GM19452 (cell line): ENCODE results near the gene PRKAG2.
A peak's percentile ranks its signal among the peaks of the same experiment; 100 is the strongest.
"Not testable (repeated sequence)": the region's sequence is repeated elsewhere in the genome, so short reads cannot be mapped to it uniquely, and the experiment has no call there.

Experiments used
- ATAC-seq: cut with Tn5 transposase; IDR thresholded peaks from one replicate; pipeline ENCODE4 v1.9.1; 2021; ENCODE audit not compliant: unreplicated experiment

The PRKAG2 gene

DNA sequence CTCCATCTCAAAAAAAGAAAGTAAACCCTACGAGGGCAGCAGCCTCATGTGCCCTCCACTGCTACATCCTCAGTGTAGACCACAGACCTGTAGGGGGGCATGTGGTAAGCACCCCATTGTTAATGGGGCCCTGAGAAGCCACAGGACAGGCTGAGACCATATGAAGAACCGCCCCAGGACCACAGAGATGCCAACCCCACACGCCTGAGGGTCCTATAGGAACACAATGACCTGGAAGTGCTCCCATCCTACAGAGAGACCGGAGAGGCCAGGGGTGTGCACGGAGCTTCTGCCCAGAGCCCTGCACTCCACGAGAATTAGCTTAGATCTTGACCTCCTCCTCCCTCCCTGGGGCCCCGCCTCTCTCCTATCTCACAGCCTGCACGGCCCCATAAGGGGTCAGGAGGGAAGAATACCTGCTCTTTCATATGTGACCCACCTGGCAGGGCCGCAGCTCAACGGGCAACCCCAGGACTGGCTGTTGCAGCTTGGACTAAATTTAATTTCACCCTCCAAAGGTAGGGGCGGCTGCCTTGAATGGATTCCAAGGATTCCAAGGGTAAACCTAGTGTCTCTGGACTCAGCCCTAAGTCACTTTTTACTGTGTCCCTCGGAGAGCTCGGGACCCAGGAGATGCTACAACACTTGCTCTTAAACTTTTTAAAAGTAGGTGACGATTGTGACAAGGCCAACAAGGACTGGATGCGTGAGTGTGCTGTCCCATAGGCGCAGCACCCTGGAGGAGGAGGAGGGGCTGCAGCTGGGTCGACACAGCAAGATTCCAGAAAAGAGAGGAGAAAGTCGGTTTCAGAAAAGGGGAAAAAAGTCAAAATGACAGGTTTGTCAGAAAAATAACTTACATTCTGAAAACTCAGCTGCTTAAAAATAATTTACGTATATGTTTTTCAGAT, 24.2 kb downstream of the PRKAG2 start:
- no peak for ATAC-seq

DNA sequence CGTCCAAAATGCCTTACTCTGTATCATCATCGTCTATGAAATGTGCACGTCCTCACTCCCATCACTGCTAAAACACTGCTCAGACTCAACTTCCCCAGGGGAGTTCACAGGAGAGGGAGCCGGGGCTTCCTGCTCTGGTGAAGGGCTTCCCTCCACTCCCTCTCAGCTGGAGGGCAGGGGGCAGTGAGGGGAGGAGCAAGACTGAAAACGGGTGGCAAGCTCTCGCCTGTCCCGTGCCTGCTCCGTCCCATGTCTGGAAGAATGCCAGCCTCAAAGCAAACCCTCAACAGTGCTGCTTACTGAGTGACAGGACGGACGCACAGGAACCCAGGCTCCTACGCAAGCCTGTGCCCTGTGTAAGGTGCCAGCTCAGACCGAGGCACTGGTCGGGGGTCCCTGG, 25.1 kb downstream of the PRKAG2 start:
- ATAC-seq = no peak

DNA sequence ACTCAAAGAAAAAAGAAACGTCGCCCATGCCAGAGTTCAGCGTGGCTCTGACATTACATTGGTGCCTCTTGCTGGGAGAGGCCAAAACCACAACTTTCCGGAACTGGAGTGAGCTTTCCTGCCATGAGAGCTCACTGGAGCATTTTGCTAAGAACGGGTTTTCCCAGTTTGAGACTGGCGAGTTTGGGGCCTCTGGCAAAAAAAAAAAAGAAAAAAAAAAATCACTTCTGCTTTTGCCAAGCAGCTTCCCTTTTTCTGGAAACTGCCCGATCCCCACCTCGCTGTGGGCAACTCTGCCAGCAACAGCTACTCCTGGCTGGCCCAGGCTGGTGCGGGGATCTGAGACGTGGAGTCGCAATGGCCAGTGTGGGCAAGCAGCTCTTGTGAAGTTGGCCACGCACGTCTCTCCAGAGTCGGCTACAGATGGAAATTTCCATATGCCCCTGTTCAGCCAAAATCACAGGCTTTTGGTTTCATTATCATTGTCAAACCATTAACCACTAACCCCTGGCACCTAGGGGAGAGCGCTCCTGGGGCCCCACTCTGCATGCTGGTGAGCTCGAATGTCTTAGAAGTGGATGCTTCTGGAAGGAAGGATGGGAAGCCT, 25.7 kb downstream of the PRKAG2 start:
- no peak for ATAC-seq

DNA sequence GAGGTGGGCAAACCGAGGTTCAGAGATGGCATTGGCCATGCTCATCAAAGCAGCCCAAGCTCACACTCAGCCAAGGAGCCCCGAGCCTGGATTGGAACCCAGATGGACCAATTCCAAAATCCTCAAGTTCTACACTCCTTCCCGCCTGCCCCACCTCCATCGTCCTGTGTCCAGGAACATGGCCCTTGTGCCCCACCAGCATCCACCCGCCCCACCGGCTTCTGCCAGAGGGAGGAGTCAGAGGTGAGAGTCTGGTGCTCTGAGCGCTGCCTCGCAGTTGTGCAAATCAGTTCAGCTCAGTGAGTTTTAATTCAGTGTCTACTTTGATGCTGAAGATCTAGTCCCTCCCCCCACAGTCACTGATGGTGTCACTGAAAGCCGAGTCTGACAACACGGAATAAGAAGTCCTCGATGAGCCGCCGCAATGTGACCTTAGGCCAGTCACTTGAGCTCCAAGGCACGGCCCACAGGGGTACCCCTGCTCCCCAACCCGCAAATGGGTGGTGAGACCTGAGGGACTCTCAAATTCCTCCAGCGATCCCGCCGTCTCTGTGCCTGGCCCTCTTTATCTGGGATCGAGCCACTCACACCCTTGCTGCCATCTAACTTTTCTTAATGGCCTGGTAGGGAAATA, 26.3 kb downstream of the PRKAG2 start:
- no peak for ATAC-seq

DNA sequence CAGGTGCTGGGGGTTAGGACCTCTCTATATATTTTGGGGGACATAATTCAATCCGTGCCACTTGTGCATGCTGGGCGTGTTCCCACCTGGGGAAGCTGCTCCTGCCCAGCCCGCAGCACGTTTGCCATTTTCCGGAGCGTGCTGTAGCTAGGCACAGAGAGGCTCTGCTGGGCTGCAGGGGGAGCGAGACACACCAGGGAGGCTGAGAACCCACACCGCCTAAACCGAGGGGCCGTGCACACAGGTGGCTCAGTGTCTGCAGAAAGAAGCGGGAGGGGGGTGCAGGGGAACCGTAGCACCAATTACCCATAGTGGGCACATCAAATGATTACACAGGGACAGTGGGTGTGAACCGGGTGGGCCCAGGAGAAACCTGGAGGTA, 27.0 kb downstream of the PRKAG2 start:
- ATAC-seq = no peak

DNA sequence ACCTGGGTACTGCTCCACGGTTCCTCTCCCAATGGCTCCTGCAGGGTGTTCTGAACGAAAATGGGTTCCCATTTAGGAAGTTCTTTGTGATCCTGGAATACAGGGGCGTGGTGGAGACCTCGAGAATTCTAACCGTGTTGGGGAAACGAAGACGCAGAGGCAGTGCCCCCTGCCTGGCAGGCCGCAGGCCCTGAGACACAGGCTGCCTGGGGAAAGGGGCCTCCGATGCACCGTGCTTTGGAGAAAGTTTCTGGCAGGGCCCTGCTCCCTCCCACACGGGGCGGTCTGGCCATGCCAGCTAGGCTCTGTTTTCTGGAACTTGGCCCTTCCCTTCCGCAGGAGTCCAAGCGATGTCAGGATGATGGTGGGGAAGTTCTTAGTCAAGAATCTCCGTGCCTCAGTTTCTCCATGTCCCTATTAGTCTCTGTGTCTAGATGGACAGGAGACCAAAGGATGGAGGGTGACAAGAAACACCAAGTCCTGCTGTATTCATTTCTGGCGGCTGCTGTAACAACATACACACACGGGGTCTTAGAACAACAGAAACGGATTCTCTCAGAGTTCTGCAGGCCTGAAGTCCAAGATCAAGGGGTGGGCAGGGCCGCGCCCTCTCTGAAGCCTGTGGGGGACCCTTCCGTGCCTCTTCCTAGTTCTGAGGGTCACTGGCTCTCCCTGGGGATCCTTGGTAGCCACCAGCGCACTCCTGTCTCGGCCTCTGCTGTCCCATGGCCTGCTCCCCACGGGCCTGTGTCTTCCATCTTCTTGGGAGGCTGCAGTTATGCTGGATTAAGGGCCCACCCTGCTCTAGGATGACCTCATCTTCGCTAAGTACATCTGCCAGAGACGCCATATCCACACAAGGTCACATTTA, 27.7 kb downstream of the PRKAG2 start:
- no peak for ATAC-seq

DNA sequence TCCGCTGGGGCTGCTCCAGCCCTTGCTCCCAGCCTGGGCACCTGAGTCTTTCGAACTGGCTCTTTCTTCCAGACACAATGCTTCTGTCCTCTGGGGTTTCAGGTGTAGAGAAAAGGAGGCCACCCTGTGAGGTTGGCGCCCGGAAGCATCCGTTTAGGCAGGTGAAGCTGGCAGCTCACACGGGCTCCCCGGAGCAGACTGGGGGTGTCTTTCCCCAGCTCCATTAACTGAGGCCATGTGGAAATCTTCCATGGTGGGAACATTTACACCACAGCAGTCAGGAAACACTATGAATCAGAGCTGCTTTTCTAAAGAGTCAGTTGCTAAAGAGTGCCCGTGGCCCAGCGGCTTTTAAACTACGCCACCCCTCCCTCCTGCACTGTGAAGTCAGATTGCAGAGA, 29.2 kb downstream of the PRKAG2 start:
- no peak for ATAC-seq

DNA sequence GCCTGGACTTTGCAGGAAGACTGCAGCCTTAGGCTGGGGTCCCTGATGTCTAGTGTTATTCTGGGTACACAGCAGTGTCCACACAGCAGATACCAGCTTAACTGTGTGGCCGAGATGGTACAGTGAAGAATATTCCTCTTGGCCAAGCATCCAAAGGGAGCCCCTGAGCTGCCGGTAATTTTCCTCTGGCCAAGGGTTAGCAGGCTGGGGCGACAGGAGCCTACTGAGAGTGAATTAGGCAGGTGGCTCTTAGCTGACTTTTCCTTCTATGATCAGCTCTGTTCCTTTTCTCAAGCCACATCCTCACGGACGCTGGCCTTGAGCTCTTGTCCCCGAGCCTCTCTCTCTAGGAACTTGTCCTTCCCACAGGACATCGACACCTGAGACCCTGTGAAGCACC, 29.8 kb downstream of the PRKAG2 start:
- ATAC-seq = no peak

DNA sequence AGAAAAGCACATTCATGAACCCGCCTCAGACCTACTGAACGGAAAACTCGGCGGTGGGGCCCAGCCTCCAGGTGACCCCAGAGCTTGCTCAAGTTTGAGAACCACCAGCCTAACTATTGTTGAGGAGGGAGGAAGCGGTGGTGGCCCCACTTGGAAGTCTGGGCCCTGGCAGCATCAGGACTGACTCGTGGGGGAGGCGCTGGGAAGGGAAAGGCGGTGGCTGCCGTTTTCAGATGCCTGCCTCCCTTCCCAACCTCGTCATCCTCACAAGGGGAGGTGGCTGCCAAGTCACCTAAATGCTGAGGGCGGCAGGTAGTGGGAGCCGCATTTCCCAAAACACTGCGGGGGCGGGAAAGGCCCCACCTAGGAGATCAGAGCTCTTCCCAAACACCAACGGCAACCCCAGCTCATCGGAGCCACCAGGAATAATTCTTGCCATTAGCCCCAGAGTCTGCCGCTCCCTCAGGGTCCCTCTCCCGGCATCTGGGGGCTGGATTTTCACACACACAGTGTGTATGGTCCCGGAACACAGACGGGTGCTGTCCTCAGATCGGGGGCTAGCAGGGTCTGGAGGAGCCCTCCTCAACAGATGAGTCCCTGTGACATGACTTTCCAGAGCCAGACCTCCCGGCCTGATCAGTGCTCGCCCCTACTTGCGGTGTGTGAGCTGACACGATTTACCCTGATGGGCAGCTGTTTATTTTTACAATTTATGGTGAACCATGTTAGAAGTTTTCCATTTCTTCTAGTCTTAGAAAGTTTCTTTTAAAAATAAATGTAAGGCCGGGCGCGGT, 31.3 kb downstream of the PRKAG2 start:
- no peak for ATAC-seq

DNA sequence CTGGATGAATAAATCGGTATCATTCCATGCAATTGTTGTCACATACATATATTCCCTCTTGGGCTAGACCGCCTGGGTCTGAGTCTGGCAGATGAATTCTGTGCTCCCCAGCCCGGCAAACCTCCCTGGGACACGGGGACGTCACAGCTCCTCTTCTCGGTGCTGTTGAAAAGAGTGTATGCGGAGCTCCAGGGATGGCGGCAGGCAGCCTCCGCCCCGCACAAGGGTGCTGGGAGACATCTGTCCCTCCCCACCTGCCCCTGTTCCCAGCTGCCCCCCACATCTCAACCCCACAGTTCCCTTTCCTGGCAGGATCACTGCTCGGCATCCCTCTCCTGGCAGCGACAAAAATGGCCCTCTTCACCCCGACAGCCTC, 32.1 kb downstream of the PRKAG2 start:
- ATAC-seq = no peak

DNA sequence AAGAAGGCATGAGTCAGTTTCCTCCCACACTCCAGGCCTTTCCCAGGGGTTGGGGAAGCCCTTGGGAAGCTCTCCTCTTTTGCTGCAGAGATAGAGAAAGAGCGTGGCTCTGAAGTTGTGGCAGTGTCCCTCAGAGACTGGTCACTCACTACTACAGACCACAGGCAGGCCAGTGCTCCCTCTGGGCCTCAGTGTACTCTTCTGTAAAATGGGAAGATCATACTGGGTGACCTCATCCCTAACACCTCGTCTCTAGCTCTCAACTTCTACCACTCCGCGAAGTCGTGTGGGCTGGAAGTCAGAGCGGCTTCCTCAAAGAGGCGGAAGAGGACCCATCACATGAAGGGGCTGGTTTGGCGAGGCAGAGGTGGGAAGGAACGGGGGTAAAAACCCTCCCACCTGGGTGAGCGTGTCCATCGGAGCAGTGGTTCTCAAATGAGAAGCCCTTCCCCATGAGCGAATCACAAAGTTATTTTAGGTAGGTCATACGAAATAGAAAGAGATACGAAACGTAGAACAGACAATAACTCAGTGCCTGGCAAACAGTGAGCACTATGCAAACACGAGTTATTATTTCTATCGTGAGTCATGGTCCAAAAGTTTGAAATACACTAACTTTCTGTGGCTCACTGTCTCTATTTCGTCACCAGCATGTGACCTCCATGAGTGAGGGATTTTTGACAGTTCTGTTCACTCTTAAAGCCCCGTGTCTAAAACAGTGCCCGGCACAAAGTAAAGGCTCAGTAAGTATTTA, 32.7 kb downstream of the PRKAG2 start:
- no peak for ATAC-seq

DNA sequence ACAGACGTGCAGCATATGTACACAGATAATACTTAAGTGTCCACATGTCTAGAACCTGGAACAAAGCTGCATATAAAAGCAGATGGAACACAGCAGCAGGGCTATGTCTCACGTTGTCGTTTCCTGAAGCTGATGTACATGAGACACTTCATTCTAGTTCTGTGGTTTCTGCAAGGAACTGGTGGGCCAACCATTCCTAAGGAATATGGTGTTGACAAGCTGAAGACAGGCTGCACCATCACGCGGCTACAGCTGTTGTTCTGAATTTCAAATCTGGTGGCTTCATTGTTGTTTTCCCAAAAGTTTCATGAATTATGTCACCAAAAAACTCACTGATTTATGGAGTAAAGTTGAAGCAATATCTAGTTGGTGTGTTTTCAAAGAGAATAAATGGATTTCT, 33.7 kb downstream of the PRKAG2 start:
- ATAC-seq = no peak

DNA sequence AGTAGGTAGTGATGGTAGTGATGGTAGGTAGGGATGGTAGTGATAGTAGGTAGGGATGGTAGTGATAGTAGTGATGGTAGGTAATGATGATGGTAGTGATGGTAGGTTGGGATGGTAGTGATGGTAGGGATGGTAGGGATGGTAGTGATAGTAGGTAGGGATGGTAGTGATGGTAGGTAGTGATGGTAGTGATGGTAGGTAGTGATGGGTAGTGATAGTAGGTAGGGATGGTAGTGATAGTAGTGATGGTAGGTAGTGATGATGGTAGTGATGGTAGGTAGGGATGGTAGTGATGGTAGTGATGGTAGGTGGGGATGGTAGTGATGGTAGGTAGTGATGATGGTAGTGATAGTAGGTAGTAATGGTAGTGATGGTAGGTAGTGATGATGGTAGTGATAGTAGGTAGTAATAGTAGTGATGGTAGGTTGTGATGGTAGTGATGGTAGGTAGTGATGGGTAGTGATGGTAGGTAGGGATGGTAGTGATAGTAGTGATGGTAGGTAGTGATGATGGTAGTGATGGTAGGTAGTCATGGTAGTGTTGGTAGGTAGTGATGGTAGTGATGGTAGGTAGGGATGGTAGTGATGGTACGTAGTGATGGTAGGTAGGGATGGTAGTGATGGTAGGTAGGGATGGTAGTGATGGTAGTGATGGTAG, 35.4 kb downstream of the PRKAG2 start:
- ATAC-seq = not testable (repeated sequence)

DNA sequence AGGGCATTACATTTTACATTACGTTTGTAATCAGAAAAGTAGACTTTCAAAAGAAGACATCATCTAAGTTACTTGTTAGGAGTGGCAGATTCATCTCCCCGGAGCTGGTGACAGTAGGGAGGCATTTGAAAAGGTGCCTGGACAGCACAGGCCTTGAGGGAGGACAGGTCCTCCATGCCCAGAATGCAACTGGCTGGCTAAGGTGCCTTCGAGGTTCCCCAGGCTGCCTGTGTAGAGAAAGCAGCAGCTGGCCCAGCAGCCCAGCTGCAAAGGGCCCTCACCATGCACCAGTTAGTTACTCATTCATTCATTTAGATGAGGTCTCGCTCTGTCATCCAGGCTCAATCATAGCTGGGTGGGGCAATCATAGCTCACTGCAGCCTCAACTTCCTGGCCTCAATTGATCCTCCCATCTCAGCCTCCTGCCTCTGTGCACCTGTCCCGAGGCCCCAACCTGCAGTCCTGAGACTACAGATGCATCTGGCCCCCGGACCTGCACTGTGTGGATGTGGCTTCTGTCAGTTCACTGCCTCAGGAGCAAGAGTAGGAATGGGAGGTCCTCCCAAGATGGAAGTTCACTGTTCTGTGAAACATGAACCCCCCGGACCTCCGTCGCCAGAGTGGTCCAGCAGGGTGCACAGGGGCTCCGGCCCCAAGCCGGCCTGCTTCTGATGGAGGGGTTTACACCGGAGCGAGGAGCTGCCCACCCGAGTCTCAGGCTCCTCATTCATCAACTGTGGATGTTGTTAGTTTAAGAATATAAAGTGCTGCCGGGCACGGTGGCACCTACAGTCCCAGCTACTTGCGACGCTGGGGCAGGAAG, 36.6 kb downstream of the PRKAG2 start:
- ATAC-seq = no peak

DNA sequence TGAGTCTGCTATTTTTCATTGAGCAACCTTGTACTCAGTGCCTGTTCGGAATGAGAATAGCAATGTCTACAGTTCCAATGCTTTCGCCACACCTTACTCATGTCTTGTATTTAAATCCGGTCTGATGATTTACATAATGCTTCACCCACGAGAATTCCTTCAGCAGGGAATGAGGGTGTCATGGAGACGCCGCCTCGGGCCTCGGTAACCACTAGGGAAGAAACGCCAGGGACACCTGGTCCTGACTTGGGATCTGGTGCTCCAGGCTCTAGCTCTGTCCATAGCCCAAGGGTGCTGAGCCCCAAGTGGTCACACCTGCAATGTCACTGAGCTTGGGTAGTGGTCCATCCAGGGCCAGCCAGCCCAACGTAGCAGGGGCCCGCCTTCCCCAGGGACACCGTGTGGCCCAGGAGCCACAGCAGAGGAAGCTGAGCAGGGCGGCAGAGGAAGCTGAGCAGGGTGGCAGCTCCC, 37.4 kb downstream of the PRKAG2 start:
- ATAC-seq = no peak

DNA sequence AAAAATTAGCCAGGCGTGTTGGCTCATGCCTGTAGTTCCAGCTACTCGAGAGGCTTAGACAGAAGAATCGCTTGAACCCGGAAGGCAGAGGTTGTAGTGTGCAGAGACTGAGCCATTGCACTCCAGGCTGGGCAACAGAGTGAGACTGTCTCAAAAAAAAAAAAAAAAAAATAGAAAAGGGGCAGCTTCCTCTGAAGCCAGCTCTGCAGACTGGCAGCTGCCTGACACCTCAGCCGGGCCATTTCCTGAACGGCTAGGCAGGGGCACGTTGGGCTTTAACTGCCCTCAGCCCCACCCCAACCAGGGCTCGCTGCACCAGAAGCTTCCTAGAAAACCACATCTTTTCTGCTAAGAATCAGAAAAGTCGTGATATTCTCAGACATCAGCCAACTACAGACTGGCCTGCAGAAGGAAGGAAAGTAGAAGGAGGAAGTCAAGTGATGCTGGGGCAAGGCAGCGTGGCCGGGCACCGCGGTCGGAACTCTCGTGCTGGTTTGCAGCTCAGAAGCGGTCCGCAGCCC, 38.0 kb downstream of the PRKAG2 start:
- peak; percentile 65 for ATAC-seq

DNA sequence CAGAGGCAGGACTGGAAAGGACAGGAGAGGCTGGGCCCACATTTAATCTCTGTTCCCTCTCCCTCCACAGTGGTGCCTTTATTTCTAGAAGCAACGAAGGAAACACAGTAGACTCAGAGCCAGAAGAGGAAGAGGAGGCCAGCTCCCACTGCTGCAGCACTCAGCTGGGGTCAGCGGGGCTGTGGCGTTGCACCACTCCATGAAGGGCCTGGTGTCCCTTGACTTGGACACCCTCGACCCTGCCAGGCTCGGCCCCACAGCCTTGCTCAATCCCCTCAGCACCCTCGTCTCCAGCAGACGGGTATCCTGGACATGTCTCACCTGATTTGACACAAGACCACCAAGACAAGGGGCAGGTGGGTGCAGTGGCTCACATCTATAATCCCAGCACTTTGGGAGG, 38.8 kb downstream of the PRKAG2 start:
- ATAC-seq = no peak
